MM.1S (cell line): ENCODE measurements around the gene CHCHD6.

ENCODE experiments used
- DNase-seq: peaks from one replicate; pipeline ENCODE4 v3.0.0-alpha.2; 2015
- H2AFZ ChIP-seq: fragments of 300-600 bp; sonication (generic); 2 replicates; pipeline ENCODE4 v1.6.0; 2016; ENCODE audit warnings: antibody characterized with exemption, low read length
- H3F3A ChIP-seq: fragments of 300-600 bp; sonication (generic); 2 replicates; pipeline ENCODE4 v1.6.1; 2016; ENCODE audit warnings: mild to moderate bottlenecking, antibody characterized with exemption, low read length, moderate library complexity, mixed read lengths; ENCODE audit not compliant: insufficient read depth
- H3K27ac ChIP-seq: fragments of 300-600 bp; sonication (generic); 2 replicates; pipeline ENCODE4 v1.5.1; 2016; ENCODE audit warnings: mild to moderate bottlenecking, low read length
- H3K27me3 ChIP-seq: fragments of 300-600 bp; sonication (generic); replicated peaks from 2 replicates; pipeline ENCODE4 v1.6.0; 2016; ENCODE audit warnings: low read length; ENCODE audit not compliant: insufficient read depth
- H3K36me3 ChIP-seq: fragments of 300-600 bp; sonication (generic); replicated peaks from 2 replicates; pipeline ENCODE4 v1.6.1; 2016; ENCODE audit warnings: mild to moderate bottlenecking, low read length, mixed read lengths; ENCODE audit not compliant: insufficient read depth
- H3K4me1 ChIP-seq: fragments of 300-600 bp; sonication (generic); 2 replicates; pipeline ENCODE4 v1.6.1; 2016; ENCODE audit warnings: low read length, mixed read lengths
- H3K4me2 ChIP-seq: fragments of 300-600 bp; sonication (generic); 2 replicates; pipeline ENCODE4 v1.6.0; 2016; ENCODE audit warnings: low read depth, low read length
- H3K4me3 ChIP-seq: fragments of 300-600 bp; sonication (generic); 2 replicates; pipeline ENCODE4 v1.5.1; 2016; ENCODE audit warnings: low read length, mixed read lengths
- H3K79me2 ChIP-seq: fragments of 300-600 bp; sonication (generic); 2 replicates; pipeline ENCODE4 v1.6.1; 2016; ENCODE audit warnings: mixed run types, low read length, mixed read lengths
- H3K9ac ChIP-seq: fragments of 300-600 bp; sonication (generic); 2 replicates; pipeline ENCODE4 v1.6.1; 2016; ENCODE audit warnings: low read length, mixed read lengths
- H3K9me2 ChIP-seq: fragments of 300-600 bp; sonication (generic); replicated peaks from 2 replicates; pipeline ENCODE4 v1.6.1; 2016; ENCODE audit warnings: mild to moderate bottlenecking, low read length, mixed read lengths; ENCODE audit not compliant: insufficient read depth
- H3K9me3 ChIP-seq: fragments of 300-600 bp; sonication (generic); replicated peaks from 2 replicates; pipeline ENCODE4 v1.6.1; 2016; ENCODE audit warnings: mild to moderate bottlenecking, low read length, mixed read lengths; ENCODE audit not compliant: insufficient read depth
- H4K20me1 ChIP-seq: fragments of 300-600 bp; sonication (generic); 2 replicates; pipeline ENCODE4 v1.6.1; 2016; ENCODE audit warnings: mild to moderate bottlenecking, low read length, moderate library complexity, mixed read lengths; ENCODE audit not compliant: insufficient read depth
- CTCF ChIP-seq: fragments of 300-600 bp; sonication (generic); IDR thresholded peaks from 2 replicates; pipeline ENCODE4 v1.5.1; 2016; ENCODE audit warnings: antibody characterized with exemption, low read length, mixed read lengths
- EZH2 ChIP-seq: fragments of 300-600 bp; sonication (generic); optimal IDR thresholded peaks from 2 replicates; pipeline ENCODE3; 2017; ENCODE audit warnings: low read depth, mild to moderate bottlenecking, antibody characterized with exemption, low read length, mixed read lengths
- EZH2phosphoT487 ChIP-seq: fragments of 300-600 bp; sonication (generic); IDR thresholded peaks from 2 replicates; pipeline ENCODE4 v1.6.1; 2018; ENCODE audit warnings: antibody characterized with exemption, low read length

The CHCHD6 gene

GRCh38 chr3:126659915-126660886, 43.8 kb upstream of the CHCHD6 start:
- Histone ChIP-seq H3K9ac (no peak overlapping the region), H3K27me3 (peaks cover 8% of the 10 kb centered on the region), H4K20me1 (no peaks in the 10 kb centered on the region), H3K4me3 (no peak overlapping the region), H3K4me2 (no peak overlapping the region), H3K27ac (no peak overlapping the region), H3K9me2 (no peaks in the 10 kb centered on the region), H3K4me1 (peaks cover 2% of the 10 kb centered on the region; the same call in 1 of the 2 replicates), H3K9me3 (no peaks in the 10 kb centered on the region), H3K36me3 (no peaks in the 10 kb centered on the region), H2AFZ (no peak overlapping the region), H3K79me2 (no peaks in the 10 kb centered on the region), H3F3A (no peaks in the 10 kb centered on the region)
- DNase-seq: peak; percentile 42
- TF ChIP-seq EZH2: no peak
- TF ChIP-seq CTCF: peak; percentile 43
- TF ChIP-seq EZH2phosphoT487: no peak

DNA sequence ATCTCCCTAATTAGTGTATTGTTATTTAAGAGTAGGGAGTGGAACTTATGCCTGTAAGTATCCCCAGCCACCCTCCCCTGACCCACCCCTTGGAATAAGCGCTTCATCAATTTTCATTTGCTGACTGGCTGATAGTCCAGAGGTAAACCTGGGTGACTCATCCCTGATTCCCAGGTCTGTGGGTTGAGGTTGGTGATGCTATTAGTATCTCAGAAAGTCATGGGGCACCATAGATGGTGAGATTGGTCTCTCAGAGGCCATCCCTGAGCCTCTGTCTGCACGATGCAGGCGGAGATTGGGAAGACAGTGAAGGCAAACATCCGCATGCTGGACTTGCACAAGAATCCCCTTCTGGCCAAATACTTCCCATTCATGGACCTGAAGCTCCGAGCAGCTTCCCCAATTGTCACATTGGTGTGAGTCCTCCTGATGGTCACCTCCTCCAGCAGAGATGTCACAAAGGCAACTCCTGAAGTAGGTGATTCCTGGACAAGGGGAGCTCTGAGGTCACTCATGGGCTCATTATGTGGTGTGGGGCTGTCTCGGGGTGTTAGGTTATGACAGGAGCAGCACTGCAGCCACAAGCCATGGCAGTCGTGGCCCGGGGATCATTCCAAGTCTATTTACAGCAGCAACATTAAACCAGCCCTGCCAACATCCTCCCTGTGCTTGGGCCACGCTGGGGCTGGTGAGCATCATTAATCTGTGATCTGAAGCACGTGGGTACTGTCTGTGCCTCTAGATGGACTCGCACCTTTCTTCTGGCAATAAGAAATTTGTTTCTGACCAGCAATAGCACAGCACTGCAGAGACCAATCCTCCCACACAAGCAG, 42.3 kb upstream of the CHCHD6 start:
- H3F3A ChIP-seq: no peaks in the 10 kb centered on the region
- no peak overlapping the region for H3K27ac ChIP-seq
- no peaks in the 10 kb centered on the region for H3K79me2 ChIP-seq
- H4K20me1 ChIP-seq: no peaks in the 10 kb centered on the region
- H3K4me3 ChIP-seq: no peak overlapping the region
- H2AFZ ChIP-seq: no peak overlapping the region
- H3K36me3 ChIP-seq: no peaks in the 10 kb centered on the region
- no peak for TF ChIP-seq CTCF
- H3K9ac ChIP-seq: no peak overlapping the region
- DNase-seq: no peak
- no peaks in the 10 kb centered on the region for H3K9me2 ChIP-seq
- no peaks in the 10 kb centered on the region for H3K9me3 ChIP-seq
- no peak overlapping the region for H3K4me2 ChIP-seq
- no peaks in the 10 kb centered on the region for H3K4me1 ChIP-seq
- peaks cover 8% of the 10 kb centered on the region for H3K27me3 ChIP-seq

GRCh38 chr3:126663257-126663656, 40.8 kb upstream of the CHCHD6 start:
- no peaks in the 10 kb centered on the region for H3F3A ChIP-seq
- H3K9me2 ChIP-seq: no peaks in the 10 kb centered on the region
- H3K79me2 ChIP-seq: no peaks in the 10 kb centered on the region
- no peak overlapping the region for H3K27ac ChIP-seq
- H3K9ac ChIP-seq: no peak overlapping the region
- peaks cover 8% of the 10 kb centered on the region for H3K27me3 ChIP-seq
- no peaks in the 10 kb centered on the region for H4K20me1 ChIP-seq
- H3K36me3 ChIP-seq: no peaks in the 10 kb centered on the region
- H2AFZ ChIP-seq: no peak overlapping the region
- no peaks in the 10 kb centered on the region for H3K4me1 ChIP-seq
- TF ChIP-seq EZH2 (no peak), EZH2phosphoT487 (no peak), CTCF (no peak)
- no peaks in the 10 kb centered on the region for H3K9me3 ChIP-seq
- no peak for DNase-seq
- H3K4me3 ChIP-seq: no peak overlapping the region
- H3K4me2 ChIP-seq: no peak overlapping the region
